IPS-18a (cell line): ENCODE measurements around the gene WDFY1.
A peak's percentile ranks its signal among the peaks of the same experiment; 100 is the strongest.

Experiments used
- H3K27ac ChIP-seq: one replicate; pipeline ENCODE4 v1.5.1; 2013; ENCODE audit warnings: low read length
- H3K27me3 ChIP-seq: one replicate; pipeline ENCODE4 v1.6.1; 2013; ENCODE audit warnings: mild to moderate bottlenecking, low read length; ENCODE audit not compliant: control insufficient read depth, insufficient read depth
- H3K36me3 ChIP-seq: one replicate; pipeline ENCODE4 v1.6.1; 2013; ENCODE audit warnings: low read depth, low read length; ENCODE audit not compliant: control insufficient read depth
- H3K4me1 ChIP-seq: one replicate; pipeline ENCODE4 v1.6.1; 2013; ENCODE audit warnings: low read depth, low read length; ENCODE audit not compliant: control insufficient read depth
- H3K4me3 ChIP-seq: one replicate; pipeline ENCODE4 v1.5.1; 2013; ENCODE audit warnings: low read length
- H3K9ac ChIP-seq: one replicate; pipeline ENCODE4 v1.6.1; 2013; ENCODE audit warnings: mild to moderate bottlenecking, low read length, moderate library complexity
- H3K9me3 ChIP-seq: one replicate; pipeline ENCODE4 v1.6.1; 2013; ENCODE audit warnings: low read depth, low read length; ENCODE audit not compliant: control insufficient read depth

WDFY1 gene

GRCh38 chr2:223976635-223977226 lies 31.6 kb upstream of the WDFY1 start:
- Histone ChIP-seq H3K27ac (no peak overlapping the region), H3K27me3 (no peaks in the 10 kb centered on the region), H3K4me3 (no peak overlapping the region), H3K4me1 (no peaks in the 10 kb centered on the region), H3K9me3 (no peaks in the 10 kb centered on the region), H3K9ac (no peak overlapping the region), H3K36me3 (peaks cover 15% of the 10 kb centered on the region)

DNA sequence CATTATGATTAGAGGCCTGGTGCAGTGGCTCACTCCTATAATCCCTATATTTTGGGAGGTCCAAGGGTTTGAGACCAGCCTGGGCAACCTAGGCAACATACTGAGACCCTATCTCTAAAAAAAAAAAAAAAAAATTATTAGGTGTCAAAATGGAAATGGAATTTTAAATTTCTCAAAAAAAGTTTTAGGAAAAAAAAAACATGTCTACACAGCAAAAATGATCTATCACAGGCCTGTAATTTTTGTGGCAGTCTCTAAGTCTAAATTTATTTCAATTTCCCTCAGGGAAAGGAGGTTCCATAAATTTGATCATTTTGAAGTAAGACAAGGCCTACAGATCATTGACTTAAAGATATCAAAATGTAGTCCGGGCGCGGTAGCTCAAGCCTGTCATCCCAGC lies 28.5 kb upstream of the WDFY1 start:
- peaks cover 2% of the 10 kb centered on the region for H3K36me3 ChIP-seq
- no peak overlapping the region for H3K9ac ChIP-seq
- H3K27me3 ChIP-seq = no peaks in the 10 kb centered on the region
- H3K27ac ChIP-seq = no peak overlapping the region
- H3K4me1 ChIP-seq = no peaks in the 10 kb centered on the region
- no peak overlapping the region for H3K4me3 ChIP-seq
- H3K9me3 ChIP-seq = no peaks in the 10 kb centered on the region

DNA sequence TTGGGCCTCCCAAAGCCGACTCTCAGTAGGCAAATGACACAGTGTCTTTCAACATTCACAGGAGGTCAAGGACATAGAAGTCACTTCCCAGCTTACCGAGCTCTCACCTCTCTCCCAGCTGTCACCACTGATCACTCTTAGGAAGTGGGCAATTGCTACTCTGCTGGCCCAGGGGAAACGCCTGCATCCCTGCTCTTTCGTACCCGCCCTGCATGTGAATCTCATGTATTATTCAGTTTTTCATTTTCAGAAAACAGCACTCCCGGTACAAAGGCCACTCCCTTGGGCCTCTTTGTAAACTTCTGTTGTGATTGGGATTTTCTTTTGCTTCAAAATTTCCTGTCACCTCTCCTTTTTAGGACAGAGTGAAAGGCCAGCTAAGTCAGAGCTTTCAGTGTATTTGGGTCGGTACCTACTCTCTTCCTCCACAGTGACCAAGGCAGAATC lies 27.5 kb upstream of the WDFY1 start:
- Histone ChIP-seq H3K9ac (no peak overlapping the region), H3K27me3 (no peaks in the 10 kb centered on the region), H3K27ac (no peak overlapping the region), H3K4me3 (no peak overlapping the region), H3K9me3 (no peaks in the 10 kb centered on the region), H3K4me1 (no peaks in the 10 kb centered on the region), H3K36me3 (peaks cover 7% of the 10 kb centered on the region)

DNA sequence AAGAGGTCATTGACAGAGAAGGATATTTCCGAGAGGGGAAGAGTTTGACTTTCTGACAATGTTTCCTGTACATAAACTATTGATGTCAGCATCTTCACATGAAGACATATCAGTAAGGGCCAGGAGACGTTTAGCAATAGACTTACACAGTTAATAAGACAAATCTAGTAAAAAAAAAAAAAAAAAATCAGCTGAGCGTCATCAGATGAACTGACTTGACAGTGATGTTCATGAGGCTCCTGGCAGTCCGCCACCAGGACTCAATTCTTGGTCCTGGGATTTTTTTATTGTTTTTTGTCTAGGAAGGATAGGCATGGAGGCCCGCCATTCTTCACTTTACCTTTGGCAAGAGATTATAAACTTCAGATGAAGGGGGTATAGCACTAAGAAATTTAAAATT lies 26.6 kb upstream of the WDFY1 start:
- Histone ChIP-seq H3K27me3 (no peaks in the 10 kb centered on the region), H3K4me1 (no peaks in the 10 kb centered on the region), H3K9ac (no peak overlapping the region), H3K9me3 (no peaks in the 10 kb centered on the region), H3K27ac (no peak overlapping the region), H3K4me3 (no peak overlapping the region), H3K36me3 (peaks cover 16% of the 10 kb centered on the region)

DNA sequence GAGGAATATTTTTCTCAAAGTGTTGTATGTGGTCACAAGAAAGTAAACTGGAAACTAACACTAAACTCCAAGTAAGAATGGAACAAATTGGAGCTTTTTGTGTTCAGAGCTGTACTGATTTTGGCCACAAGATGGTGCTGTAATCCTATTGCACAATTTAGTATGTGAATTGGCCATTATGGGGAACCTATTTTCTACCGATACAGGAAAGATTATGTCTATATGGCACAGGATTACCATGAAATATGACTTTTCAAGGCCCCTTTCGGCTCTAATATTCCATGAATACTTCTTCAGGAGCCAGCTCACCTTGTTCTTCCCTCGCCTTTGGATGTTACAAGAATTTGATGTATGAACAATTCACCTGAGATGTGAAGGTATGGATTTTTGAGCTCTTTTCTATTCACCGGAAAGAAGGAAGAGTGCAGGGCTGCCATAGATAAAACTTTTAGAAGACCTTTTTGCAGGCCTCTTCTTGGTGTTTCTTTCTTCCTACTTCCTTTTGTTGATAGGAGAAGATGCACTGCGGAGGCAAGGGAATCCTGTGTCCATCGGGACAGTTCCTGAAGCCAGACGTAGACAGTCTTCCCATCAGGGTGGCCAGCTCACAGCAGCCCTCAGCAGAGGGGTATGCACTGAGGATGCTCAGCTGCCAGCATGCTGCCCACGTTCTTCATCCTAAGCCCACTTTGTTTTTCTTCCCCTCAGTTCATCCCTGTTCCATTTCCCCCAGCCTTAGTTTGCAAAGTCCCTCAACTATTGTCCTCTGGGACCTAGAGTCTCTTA lies 25.4 kb upstream of the WDFY1 start:
- H3K27ac ChIP-seq = no peak overlapping the region

DNA sequence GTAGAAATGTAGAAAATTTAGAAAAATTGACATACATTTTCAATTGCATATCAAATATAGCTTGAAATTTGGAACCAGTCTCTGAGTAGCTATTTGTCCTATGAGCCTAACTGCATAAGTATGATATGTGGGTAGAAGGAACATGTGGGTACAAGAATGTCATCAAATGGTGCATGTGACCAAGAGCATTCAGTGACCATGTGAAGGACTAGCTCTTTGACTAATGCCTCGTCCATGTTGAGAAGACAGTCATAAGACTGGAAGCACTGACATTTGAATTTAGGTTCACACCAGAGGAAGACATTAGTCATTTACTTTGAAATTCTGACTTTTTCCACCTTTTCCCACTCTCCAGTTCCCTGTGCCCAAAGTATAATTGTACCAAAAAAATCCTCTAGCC lies 24.7 kb upstream of the WDFY1 start:
- H3K36me3 ChIP-seq = peaks cover 26% of the 10 kb centered on the region
- H3K4me1 ChIP-seq = no peaks in the 10 kb centered on the region
- no peak overlapping the region for H3K9ac ChIP-seq
- H3K27ac ChIP-seq = no peak overlapping the region
- no peaks in the 10 kb centered on the region for H3K9me3 ChIP-seq
- no peak overlapping the region for H3K4me3 ChIP-seq
- H3K27me3 ChIP-seq = no peaks in the 10 kb centered on the region

More for the DNA sequence above, 25.4 kb upstream of the WDFY1 start:
- H3K27me3 ChIP-seq = no peaks in the 10 kb centered on the region
- peaks cover 19% of the 10 kb centered on the region for H3K36me3 ChIP-seq
- no peaks in the 10 kb centered on the region for H3K9me3 ChIP-seq
- H3K9ac ChIP-seq = no peak overlapping the region
- H3K4me1 ChIP-seq = no peaks in the 10 kb centered on the region
- no peak overlapping the region for H3K4me3 ChIP-seq

GRCh38 chr2:223969315-223969714 lies 24.2 kb upstream of the WDFY1 start:
- Histone ChIP-seq H3K27me3 (no peaks in the 10 kb centered on the region), H3K9ac (no peak overlapping the region), H3K9me3 (no peaks in the 10 kb centered on the region), H3K4me3 (no peak overlapping the region), H3K36me3 (peaks cover 31% of the 10 kb centered on the region), H3K4me1 (no peaks in the 10 kb centered on the region), H3K27ac (no peak overlapping the region)

GRCh38 chr2:223967981-223968380 lies 22.8 kb upstream of the WDFY1 start:
- Histone ChIP-seq H3K27me3 (no peaks in the 10 kb centered on the region), H3K27ac (no peak overlapping the region), H3K9me3 (no peaks in the 10 kb centered on the region), H3K4me1 (no peaks in the 10 kb centered on the region), H3K36me3 (peaks cover 38% of the 10 kb centered on the region), H3K4me3 (no peak overlapping the region), H3K9ac (no peak overlapping the region)

DNA sequence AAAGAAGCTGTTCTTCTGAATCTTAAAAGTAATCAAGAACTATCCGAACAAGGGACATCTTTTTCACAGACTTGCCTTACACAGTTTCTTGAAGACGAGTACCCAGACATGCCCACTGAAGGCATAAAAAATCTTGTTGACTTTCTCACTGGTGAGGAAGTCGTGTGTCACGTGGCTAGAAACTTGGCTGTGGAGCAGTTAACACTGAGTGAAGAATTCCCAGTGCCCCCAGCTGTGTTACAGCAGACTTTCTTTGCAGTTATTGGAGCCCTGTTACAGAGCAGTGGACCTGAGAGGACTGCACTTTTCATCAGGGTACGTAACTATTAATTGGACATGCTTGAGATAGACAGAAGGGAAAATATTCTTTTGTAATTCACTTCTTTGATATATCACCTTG lies 14.6 kb upstream of the WDFY1 start:
- no peak overlapping the region for H3K4me3 ChIP-seq
- no peaks in the 10 kb centered on the region for H3K27me3 ChIP-seq
- no peak overlapping the region for H3K27ac ChIP-seq
- H3K9me3 ChIP-seq = no peaks in the 10 kb centered on the region
- no peak overlapping the region for H3K9ac ChIP-seq
- H3K36me3 ChIP-seq = peaks cover 31% of the 10 kb centered on the region
- H3K4me1 ChIP-seq = peaks cover 12% of the 10 kb centered on the region

DNA sequence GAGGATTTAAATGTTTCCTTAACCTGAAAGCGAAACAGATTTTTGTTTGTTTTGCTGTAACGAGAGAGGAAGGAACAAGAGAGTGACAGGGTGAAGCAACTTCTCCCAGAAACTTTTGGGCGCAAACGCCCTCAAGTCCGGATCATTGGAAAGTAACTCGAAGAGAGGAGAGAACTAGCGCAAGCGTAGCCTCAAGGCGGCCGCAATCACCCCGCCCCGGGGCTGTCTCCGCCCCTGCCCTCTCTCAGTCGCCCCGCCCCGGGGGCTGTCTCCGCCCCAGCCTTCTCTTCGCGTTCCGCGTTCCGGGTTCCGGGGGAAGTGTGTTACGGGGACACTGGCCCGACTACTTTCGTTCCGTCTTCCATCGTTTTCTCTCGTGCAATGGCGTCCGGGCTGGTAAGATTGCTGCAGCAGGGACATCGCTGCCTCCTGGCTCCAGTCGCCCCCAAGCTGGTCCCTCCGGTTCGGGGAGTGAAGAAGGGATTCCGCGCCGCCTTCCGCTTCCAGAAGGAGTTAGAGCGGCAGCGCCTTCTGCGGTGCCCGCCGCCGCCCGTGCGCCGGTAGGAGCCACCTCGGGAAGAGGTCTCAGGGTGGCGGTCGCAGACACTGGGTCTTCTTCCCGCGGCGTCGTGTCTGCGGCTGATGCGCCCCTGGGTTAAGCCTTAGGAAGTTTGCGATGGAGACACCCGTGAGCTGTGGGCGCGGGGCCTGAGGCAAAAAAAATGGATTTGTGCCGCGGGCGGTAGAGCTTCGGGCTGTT lies 12.1 kb upstream of the WDFY1 start, which contains the start of gene MRPL44:
Gene MRPL44 (plus strand): TSS at position 372 of the 760 bp plus-strand sequence. CDS start 10 bp downstream, at position 382.
- H3K27ac ChIP-seq = peak within 1 kb of the TSS; percentile 76
- H3K9ac ChIP-seq = peak within 1 kb of the TSS; percentile 90
- H3K27me3 ChIP-seq = no peaks in the 10 kb centered on the region
- H3K4me1 ChIP-seq = peaks cover 14% of the 10 kb centered on the region
- H3K4me3 ChIP-seq = peak within 1 kb of the TSS; percentile 76
- peaks cover 20% of the 10 kb centered on the region for H3K36me3 ChIP-seq
- H3K9me3 ChIP-seq = no peaks in the 10 kb centered on the region

DNA sequence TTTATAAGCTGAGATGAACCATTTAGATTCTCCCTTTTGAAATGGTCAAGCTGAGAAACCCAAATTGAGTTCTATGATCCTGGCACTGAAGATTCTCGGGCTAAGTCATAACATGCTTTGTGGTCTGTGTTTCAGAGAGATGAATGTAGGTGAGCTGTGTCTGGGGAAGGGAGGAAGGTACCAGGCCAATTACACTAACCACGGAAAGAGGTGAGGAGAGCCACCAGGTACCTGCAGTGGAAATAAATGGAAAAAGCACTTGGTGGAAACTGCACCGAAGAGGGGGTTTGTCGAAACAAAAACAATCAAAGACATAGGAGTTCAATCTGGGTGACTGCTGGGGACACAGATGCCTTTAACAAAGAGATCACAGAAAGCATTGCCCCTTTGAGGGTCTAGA lies 11.2 kb upstream of the WDFY1 start:
- H3K9me3 ChIP-seq = no peaks in the 10 kb centered on the region

More for the DNA sequence above, 11.2 kb upstream of the WDFY1 start:
- no peaks in the 10 kb centered on the region for H3K27me3 ChIP-seq
- H3K4me1 ChIP-seq = peaks cover 19% of the 10 kb centered on the region
- H3K36me3 ChIP-seq = peaks cover 17% of the 10 kb centered on the region
- H3K27ac ChIP-seq = no peak overlapping the region
- H3K9ac ChIP-seq = no peak overlapping the region
- no peak overlapping the region for H3K4me3 ChIP-seq
